Heart left ventricle (tissue), 16 donors: ENCODE measurements around the gene PDE7B. TPM values are rescaled to one million over a fixed set of nuclear protein-coding genes. Genes with fewer than 3 reads are reported as not detected.

Experiments
- ATAC-seq, 4 donors: fragments of 200-7000 bp; cut with Tn5 transposase; one replicate each; pipeline ENCODE4 v1.9.1; 2020 to 2022; ENCODE audit warnings: moderate library complexity in 4 of 4, mild to moderate bottlenecking in 3 of 4, moderate number of reproducible peaks in 1 of 4
- DNase-seq, 5 donors: peaks; one replicate each; pipeline ENCODE4 v3.0.0-alpha.2; 2020
- H3K27ac ChIP-seq, 12 donors: fragments of 200-600 bp; sonication (generic) in 4 of 12; one replicate each; pipeline versions ENCODE4 v1.5.0 to v1.8.0; 2016 to 2022; ENCODE audit warnings: mild to moderate bottlenecking in 2 of 12
- H3K27me3 ChIP-seq, 9 donors: fragments of 200-600 bp; sonication (generic) in 2 of 9; one replicate each; pipeline versions ENCODE4 v1.5.1 to v1.8.0; 2016 to 2022; ENCODE audit warnings: mild to moderate bottlenecking in 3 of 9
- H3K36me3 ChIP-seq, 9 donors: fragments of 200-600 bp; sonication (generic) in 2 of 9; one replicate each; pipeline versions ENCODE4 v1.5.0 to v1.8.0; 2018 to 2022; ENCODE audit warnings: mild to moderate bottlenecking in 2 of 9
- H3K4me1 ChIP-seq, 12 donors: fragments of 200-600 bp; sonication (generic) in 4 of 12; one replicate each; pipeline versions ENCODE4 v1.5.0 to v1.8.0; 2016 to 2022; ENCODE audit warnings: mild to moderate bottlenecking in 3 of 12
- H3K4me3 ChIP-seq, 12 donors: fragments of 200-600 bp; sonication (generic) in 4 of 12; one replicate each; pipeline versions ENCODE4 v1.5.0 to v1.8.0; 2017 to 2022; ENCODE audit warnings: mild to moderate bottlenecking in 9 of 12, moderate library complexity in 4 of 12
- H3K9me3 ChIP-seq, 12 donors: fragments of 200-600 bp; sonication (generic) in 4 of 12; one replicate each; pipeline versions ENCODE4 v1.5.0 to v1.8.0; 2016 to 2022; ENCODE audit warnings: mild to moderate bottlenecking in 1 of 12
- POLR2A ChIP-seq, 2 donors: fragments of 450-650 bp; IDR thresholded peaks; one replicate each; pipeline ENCODE4 v1.6.1; 2017; ENCODE audit warnings: antibody characterized with exemption in 2 of 2, mild to moderate bottlenecking in 2 of 2, moderate library complexity in 2 of 2
- WGBS, 4 donors: extraction: QIAGEN DNeasy Blood & Tissue Kit in 2 of 4; methylation state at CpG; one replicate each; pipeline versions ENCODE4 v1.1.5 to v1.1.7; 2013 to 2018; 5-methylcytosine and 5-hydroxymethylcytosine counted together
- intact Hi-C, 10 donors: fragments of 100-400 bp; cut with DNase I; formaldehyde crosslinking; loops; one replicate each; pipeline versions ENCODE4 v1.11.1 to v1.14.2; 2022
- long read RNA-seq, 3 donors: library from polyadenylated mRNA; unstranded; transcript quantifications; one replicate each; pipeline ENCODE4 v2.0.0, GENCODE V29; 2020 to 2021
- polyA plus RNA-seq, 2 donors: library from polyadenylated mRNA; stranded (reverse); fragments of 200-250 nt; gene quantifications; one replicate each; pipeline ENCODE4 v1.2.3, GENCODE V29; 2013
- total RNA-seq, 9 donors: library from RNA; depleted of rRNA in 2 of 9; stranded (reverse); fragments of >200 nt in 2 of 9; fragmentation: NEBNext Ultra II Directional in 3 of 9; extraction: Animal tissue kit (Norgen Biotek cat#: 25700) in 3 of 9; gene quantifications; one replicate each; pipeline versions ENCODE4 v1.1.0 to v1.2.4, GENCODE V29; 2016 to 2023
- TF ChIP-seq, protein P1 (sequence below), 12 donors: fragments of 200-600 bp; sonication (generic) in 4 of 12; IDR thresholded peaks; one replicate each; pipeline versions ENCODE4 v1.5.0 to v1.8.0; 2018 to 2022; ENCODE audit warnings: antibody characterized with exemption in 12 of 12, mild to moderate bottlenecking in 5 of 12
- donor health status: ischemic (EF 13 %, LVEDD 7.1; RV severe dilation, severe dysfunction).
- donor health status: healthy with polysubstance abuse.
- donor health status: DM: no; HTN: yes; CAD: no.
- donor health status: DM: no; HTN: no; CAD: no.
- donor health status: ischemic (EF 25% LVEDD 6.9; RV normal size, moderate dysfunction).
- donor health status: ischemic (EF 25% LVEDD 5.7; RV mildly dilated, moderate dysfunction).
- donor health status: healthy.
- donor health status: DM: yes; HTN: yes; CAD: no.
- donor health status: ischemic (EF 35%, LVEDD 5.7; RV mildly dilated, moderate dysfunction).
- donor health status: nonischemic (EF 11% LVEDD 7.7; RV severe dilation, severe dysfunction).
- donor health status: DM: yes; HTN: yes; CAD: no.
- donor health status: PGD.
- donor health status: ischemic (EF 29% LVEDD 5.4; RV normal size, mild dysfunction).
- donor health status: nonischemic (EF 23%, LVEDD 6.1; RV moderate dilation, normal function).

The PDE7B gene
- total RNA-seq (10 to 100 TPM in 5 of 9 donors, 1 to 10 TPM in 4; 4.8 to 29.1 (median 12.0) TPM), polyA plus RNA-seq (1 to 10 TPM; 4.4 to 5.7 TPM)
- long read RNA-seq, donor 1, full-length matches to known transcripts: 6 of 12 reads
- long read RNA-seq, donor 1, partial matches to known transcripts: 4 of 12 reads
- long read RNA-seq, donor 1, other reads (novel, unspliced or antisense): 2 of 12 reads
- long read RNA-seq, donor 2, full-length matches to known transcripts: 8 of 14 reads
- long read RNA-seq, donor 2, partial matches to known transcripts: 5 of 14 reads
- long read RNA-seq, donor 2, other reads (novel, unspliced or antisense): 1 of 14 reads
- long read RNA-seq, donor 3, full-length matches to known transcripts: 3 of 4 reads
- long read RNA-seq, donor 3, partial matches to known transcripts: 0 of 4 reads
- long read RNA-seq, donor 3, other reads (novel, unspliced or antisense): 1 of 4 reads

DNA sequence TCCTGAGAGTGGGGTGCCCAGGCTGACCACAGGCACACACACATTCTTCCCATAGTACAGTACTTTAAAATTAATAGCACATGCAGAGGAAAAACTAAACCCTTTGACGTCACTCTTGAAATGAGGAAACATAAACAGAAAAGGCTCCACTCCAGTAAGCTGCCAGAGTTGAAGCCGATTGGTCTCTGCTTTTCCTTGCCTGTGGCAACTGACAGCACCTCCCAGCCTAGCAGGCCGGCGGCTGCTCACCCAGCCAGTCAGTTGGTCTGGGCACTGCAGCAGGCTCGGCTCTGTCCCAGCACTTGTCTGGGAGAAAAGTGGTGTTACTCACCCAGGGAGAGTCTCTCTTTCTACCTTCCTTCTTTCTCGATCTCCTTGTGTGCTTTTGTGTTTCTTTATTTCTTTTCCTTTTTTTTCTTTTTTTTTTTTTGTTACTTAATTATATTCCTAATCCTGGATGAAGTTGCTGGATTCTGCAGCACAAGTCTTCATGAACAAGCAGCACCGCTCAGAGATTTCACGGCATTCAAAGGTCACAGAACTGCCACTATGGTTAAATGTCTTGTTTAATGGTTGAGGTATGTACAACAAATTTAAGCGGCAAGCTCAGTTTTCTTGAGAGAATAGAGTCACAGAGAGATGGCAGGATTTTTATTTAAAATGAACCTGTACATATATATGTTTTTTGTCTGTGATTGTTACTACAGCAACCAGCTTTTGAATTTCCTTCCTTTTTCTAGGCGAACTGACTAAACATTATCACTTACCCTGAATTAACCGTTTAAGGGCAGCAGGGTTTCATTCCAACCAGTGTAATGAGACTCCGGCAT is at the start of gene PDE7B:
Gene PDE7B (plus strand): TSS at position 260 of the 830 bp plus-strand sequence.
- DNase-seq: peak; percentile 79 to 89 (median 85)
- intact Hi-C loops: loop anchor here in 5 of 10 donors (5.0 to 10.0 kb wide), 3 partner anchors 39 to 376 kb away; no protein-coding TSS in a partner anchor
- Histone ChIP-seq H3K9me3 (no peaks in the 10 kb centered on the region), H3K27me3 (no peaks in the 10 kb centered on the region), H3K4me3 (peak within 1 kb of the TSS; percentile 3 to 62 (median 52)), H3K4me1 (peaks cover 0 to 28% (median 10%) of the 10 kb centered on the region in 12 donors), H3K27ac (peak within 1 kb of the TSS; percentile 25 to 84 (median 64)), H3K36me3 (no peaks in the 10 kb centered on the region)
- peak; percentile 89 to 98 (median 96) for ATAC-seq
- 22 to 32% (median 24%) methylated on average over 12 of the region's 12 CpGs for WGBS, 4 donors
- TF ChIP-seq POLR2A (IDR thresholded peaks at IDR 0.05): peak in 1 of 2 donors; percentile 80
- TF ChIP-seq, protein P1, sequence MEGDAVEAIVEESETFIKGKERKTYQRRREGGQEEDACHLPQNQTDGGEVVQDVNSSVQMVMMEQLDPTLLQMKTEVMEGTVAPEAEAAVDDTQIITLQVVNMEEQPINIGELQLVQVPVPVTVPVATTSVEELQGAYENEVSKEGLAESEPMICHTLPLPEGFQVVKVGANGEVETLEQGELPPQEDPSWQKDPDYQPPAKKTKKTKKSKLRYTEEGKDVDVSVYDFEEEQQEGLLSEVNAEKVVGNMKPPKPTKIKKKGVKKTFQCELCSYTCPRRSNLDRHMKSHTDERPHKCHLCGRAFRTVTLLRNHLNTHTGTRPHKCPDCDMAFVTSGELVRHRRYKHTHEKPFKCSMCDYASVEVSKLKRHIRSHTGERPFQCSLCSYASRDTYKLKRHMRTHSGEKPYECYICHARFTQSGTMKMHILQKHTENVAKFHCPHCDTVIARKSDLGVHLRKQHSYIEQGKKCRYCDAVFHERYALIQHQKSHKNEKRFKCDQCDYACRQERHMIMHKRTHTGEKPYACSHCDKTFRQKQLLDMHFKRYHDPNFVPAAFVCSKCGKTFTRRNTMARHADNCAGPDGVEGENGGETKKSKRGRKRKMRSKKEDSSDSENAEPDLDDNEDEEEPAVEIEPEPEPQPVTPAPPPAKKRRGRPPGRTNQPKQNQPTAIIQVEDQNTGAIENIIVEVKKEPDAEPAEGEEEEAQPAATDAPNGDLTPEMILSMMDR (IDR thresholded peaks at IDR 0.05): no peak

DNA sequence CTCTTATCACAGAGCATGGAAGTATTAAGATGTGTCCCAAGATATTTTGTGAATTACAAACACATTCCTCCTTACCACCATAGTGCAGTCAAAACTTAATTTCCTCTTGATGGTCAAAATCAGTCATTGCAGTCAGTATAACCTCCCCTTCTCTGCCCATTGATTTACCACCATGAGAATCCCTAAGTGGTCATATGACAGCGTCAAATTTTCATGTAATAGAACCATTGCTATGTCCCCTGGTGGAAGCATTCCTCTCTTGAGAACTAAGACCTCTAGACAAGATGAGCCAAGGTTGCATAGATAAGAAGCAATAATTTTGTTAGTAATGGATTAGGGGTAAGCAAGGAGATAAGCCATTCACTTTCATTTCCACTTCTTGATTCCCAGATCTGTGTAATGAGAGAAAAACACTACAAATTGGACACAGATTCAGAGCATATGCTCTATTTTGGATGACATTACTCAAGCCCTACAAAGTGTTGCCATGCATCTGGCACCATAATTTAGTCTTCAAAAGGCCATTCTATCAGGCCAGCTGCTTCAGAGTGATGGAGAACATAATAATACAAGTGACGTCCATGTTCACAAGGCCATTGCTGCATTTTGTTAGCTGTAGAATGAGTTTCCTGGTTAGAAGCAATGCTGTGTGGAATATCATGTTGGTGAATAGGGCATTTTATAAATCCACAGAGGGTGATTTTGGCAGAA is 49.6 kb upstream of the PDE7B start:
- no peak for ATAC-seq
- WGBS, 4 donors: 89 to 97% (median 92%) methylated on average over 2 of the region's 2 CpGs
- no peak for TF ChIP-seq POLR2A (IDR thresholded peaks at IDR 0.05)
- TF ChIP-seq, protein P1 (IDR thresholded peaks at IDR 0.05): no peak

DNA sequence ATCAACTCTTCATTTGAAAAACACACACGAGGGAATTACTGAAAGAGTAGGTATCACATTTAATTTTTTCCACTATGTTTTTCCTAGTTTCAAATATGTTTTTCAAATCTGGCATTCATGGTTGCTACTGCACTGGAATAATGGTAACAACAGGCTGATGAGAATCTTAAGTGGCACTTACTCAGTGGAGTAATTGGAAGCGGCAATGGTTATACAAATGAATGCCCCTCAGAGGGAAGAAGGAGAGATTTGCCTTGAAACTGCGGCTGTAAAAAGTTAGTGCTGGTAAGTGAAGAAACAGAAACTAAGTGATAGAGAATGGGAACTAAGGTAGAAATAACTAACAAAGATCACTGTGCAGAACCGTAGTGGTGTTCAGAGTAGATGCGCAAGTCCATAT is 41.0 kb upstream of the PDE7B start:
- Histone ChIP-seq H3K27ac (peak overlapping the region in 5 of 12 donors; percentile 9 to 58 (median 25)), H3K36me3 (no peaks in the 10 kb centered on the region), H3K4me1 (peaks cover 0 to 24% (median 16%) of the 10 kb centered on the region in 12 donors), H3K9me3 (peaks cover 0 to 8% (median 0%) of the 10 kb centered on the region in 12 donors), H3K27me3 (no peaks in the 10 kb centered on the region), H3K4me3 (no peak overlapping the region)
- ATAC-seq (no peak), DNase-seq (no peak)
- TF ChIP-seq POLR2A (IDR thresholded peaks at IDR 0.05): no peak
- TF ChIP-seq, protein P1 (IDR thresholded peaks at IDR 0.05): no peak
- intact Hi-C loops: loop anchor here in 1 of 10 donors (5.0 kb wide), 1 partner anchor 42 kb away; the partner anchor contains the start of gene PDE7B
- WGBS, 4 donors: 76 to 85% (median 81%) methylated on average over 5 of the region's 5 CpGs

More for the DNA sequence above, 49.6 kb upstream of the PDE7B start:
- no peak overlapping the region for H3K4me3 ChIP-seq
- DNase-seq: no peak
- H3K36me3 ChIP-seq: no peaks in the 10 kb centered on the region
- H3K4me1 ChIP-seq: no peaks in the 10 kb centered on the region
- intact Hi-C loops: no loop called here
- no peak overlapping the region for H3K27ac ChIP-seq
- no peaks in the 10 kb centered on the region for H3K9me3 ChIP-seq
- H3K27me3 ChIP-seq: no peaks in the 10 kb centered on the region
